Hematopoietic multipotent progenitor cell treated with erythropoietin and hydrocortisone succinate and interleukin-3 and kit ligand, for 4 days (in vitro differentiated cells): Measurements from ENCODE around the gene CTNNBL1.
A peak's percentile ranks its signal among the peaks of the same experiment; 100 is the strongest.
"Not testable (repeated sequence)": the region's sequence is repeated elsewhere in the genome, so short reads cannot be mapped to it uniquely, and the experiment has no call there.

ENCODE experiments used
- DNase-seq: peaks from one replicate; pipeline ENCODE4 v3.0.0-alpha.2; 2015

Gene CTNNBL1, protein sequence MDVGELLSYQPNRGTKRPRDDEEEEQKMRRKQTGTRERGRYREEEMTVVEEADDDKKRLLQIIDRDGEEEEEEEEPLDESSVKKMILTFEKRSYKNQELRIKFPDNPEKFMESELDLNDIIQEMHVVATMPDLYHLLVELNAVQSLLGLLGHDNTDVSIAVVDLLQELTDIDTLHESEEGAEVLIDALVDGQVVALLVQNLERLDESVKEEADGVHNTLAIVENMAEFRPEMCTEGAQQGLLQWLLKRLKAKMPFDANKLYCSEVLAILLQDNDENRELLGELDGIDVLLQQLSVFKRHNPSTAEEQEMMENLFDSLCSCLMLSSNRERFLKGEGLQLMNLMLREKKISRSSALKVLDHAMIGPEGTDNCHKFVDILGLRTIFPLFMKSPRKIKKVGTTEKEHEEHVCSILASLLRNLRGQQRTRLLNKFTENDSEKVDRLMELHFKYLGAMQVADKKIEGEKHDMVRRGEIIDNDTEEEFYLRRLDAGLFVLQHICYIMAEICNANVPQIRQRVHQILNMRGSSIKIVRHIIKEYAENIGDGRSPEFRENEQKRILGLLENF

GRCh38 chr20:37693635-37694626, at the start of gene CTNNBL1:
CTNNBL1 (plus strand) TSS chr20:37694030; CDS start chr20:37694123, 93 bp downstream.
- DNase-seq = peak; percentile 99

DNA sequence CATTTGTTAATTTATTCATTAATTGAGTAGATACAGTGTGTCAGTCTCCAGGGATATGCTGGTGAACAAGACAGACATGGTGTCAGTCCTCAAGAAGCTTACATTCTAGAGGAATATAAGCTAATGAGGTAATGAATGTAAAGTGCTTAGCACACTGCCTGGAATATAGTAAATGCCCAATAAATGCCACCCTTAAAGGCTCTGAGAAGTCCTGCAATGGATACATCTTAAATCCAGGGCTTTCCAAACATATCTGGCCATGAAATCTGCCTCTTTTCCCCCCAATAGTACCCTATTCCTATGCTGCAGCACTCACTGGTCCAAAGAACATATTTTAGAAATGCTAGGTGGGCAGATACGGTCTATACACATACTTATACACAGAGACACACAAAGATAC, 49.2 kb upstream of the CTNNBL1 start:
- DNase-seq = no peak

- DNase-seq = no peak
These were observed 45.9 kb upstream of the CTNNBL1 start for GRCh38 chr20:37647946-37648345.

GRCh38 chr20:37649017-37649416, 44.8 kb upstream of the CTNNBL1 start:
- no peak for DNase-seq

GRCh38 chr20:37649676-37650370, 44.0 kb upstream of the CTNNBL1 start:
- no peak for DNase-seq

GRCh38 chr20:37650661-37651060, 43.2 kb upstream of the CTNNBL1 start:
- no peak for DNase-seq

DNA sequence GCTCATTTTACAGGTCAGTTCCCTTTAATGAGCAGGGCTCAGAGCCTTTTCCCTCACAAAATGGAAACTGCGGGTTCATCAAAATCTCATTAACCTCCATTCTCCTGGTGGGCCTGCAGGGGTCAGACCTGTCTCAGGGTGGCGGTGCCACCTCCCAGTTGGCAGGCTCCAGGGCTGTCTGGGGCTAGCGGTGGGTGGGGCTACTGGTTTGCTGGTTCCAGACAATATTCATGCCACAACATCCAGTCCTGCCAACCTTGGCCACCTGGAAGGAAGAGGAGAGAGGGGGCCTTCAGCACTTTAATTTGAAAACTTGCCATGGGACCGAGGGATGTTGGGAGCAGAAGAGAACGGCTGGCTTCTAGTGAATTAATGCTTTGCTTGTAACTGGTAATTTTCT, 41.9 kb upstream of the CTNNBL1 start:
- peak; percentile 91 for DNase-seq

- DNase-seq = no peak
These were observed 36.9 kb upstream of the CTNNBL1 start for GRCh38 chr20:37656945-37657344.

DNA sequence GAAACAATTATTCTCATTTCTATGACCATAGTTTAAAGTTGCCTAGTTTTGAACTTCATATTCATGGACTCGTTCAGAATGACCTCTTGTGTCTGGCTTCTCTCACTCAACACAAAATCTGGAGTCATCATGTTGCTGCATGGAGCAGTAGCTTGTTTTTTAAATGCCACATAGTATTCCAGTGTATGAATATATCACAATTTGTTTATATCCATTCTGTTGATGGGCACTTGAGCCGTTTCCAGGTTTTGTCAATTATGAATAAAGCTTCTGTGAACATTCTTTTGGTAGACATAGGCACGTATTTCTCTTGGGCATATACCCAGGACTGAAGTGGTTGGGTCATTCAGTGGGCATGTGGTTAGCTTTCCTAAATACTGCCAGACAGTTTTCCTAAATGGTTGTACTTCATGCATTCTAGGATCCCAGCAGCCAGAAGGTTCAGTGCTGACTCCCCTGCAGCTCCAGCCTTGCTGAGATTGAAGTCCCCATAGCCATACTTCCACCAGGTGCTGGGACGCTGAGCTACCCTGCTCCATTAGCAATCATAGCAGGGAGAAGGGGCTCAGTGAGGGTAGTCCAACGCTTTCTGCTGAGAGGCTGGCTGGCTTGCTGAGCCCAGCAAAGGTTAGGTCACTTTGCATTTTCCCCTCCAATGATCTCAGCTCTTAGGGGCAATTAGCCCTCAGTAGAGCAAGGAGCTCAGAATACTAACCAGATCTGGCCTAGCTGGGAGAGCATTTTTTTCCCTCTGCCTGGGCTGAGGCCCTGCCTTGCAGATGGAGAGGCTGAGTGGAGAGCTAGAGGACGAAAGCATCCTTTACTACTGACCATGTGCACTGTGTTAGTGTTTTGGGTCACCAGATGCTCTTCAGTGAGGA, 35.7 kb upstream of the CTNNBL1 start:
- DNase-seq = no peak

GRCh38 chr20:37661519-37661918, 32.3 kb upstream of the CTNNBL1 start:
- no peak for DNase-seq

DNA sequence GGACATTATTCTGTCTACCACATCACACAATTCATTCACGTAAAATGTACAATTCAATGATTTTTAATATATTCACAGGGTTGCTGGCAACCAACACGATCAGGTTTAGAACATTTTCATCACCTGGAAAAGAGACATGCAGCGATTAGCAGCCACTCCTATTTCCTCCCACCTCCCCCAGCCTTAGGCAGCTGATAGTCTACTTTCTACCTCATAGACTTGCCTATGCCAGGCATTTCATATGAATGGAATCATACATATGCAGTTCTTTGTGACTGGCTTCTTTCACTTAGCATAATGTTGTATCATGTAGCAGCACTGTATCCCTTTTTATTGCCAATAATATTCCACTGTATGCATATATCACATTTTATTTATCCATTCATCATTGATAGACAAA, 31.5 kb upstream of the CTNNBL1 start:
- DNase-seq = no peak

DNA sequence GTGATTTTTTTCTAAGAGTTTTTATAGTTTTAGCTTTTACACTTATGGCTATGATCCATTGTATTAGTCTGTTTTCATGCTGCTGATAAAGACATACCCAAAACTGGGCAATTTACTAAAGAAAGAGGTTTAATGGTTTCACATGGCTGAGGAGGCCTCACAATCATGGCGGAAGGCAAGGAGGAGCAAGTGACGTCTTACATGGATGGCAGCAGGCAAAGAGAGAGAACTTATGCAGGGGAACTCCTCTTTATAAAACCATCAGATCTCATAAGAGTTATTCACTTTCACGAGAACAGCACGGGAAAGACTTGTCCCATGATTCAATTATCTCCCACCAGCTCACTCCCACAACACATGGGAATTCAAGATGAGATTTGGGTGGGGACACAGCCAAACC, 29.2 kb upstream of the CTNNBL1 start:
- DNase-seq = not testable (repeated sequence)

DNA sequence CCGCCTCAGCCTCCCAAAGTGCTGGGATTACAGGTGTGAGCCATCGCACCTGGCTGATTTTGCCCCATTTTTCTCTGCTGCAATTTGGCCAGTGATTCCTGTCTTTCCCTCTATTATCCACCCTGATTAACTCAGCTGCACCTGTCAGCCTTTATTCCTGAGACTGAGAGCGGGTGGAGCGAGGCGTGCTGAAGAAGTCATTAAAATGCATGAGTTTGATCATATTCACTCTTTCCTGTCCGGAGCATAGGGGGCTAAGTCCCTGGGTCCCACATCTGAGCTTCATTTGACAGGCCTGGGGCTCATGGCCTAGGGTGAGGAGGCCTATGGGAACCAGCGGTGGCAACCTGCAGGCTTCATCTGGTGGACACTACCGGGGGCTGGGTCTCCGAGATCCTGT, 25.7 kb upstream of the CTNNBL1 start:
- DNase-seq = no peak

DNA sequence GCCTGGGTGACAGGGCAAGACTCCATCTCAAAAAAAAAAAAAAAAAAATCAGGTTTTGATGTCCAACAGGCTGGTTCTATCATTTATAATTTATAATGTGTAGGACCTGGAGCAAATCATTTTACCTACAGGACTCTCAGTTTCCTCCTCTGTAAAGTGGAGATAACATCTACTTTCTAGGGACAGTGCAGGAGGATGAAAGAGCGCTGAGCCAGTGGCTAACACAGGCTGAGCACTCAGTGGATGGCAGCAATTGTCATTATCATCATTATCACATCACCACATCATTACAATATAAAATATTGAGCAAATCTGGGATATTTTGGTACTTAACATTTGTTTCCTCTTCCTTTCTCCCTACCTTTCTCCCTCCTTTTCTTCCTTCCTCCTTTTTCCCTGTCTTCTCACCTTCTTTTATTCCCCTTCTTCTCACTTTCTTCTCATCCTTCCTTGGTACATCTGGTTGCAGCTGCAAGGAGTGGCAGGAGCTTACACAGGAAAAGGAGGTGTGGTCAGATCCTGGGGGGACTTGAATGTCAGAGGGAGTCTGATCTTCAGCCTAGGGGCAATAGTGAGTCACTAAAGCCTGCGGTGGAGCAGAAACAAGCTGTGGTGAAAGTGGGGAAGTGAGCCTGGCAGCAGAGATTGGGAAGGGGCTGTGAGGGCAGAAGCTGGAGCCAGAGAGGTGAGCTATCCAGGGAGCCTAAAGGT, 24.6 kb upstream of the CTNNBL1 start:
- peak; percentile 78 for DNase-seq

GRCh38 chr20:37669773-37670236, 24.0 kb upstream of the CTNNBL1 start:
- no peak for DNase-seq

- no peak for DNase-seq
These were observed 23.5 kb upstream of the CTNNBL1 start for GRCh38 chr20:37670351-37670791.

DNA sequence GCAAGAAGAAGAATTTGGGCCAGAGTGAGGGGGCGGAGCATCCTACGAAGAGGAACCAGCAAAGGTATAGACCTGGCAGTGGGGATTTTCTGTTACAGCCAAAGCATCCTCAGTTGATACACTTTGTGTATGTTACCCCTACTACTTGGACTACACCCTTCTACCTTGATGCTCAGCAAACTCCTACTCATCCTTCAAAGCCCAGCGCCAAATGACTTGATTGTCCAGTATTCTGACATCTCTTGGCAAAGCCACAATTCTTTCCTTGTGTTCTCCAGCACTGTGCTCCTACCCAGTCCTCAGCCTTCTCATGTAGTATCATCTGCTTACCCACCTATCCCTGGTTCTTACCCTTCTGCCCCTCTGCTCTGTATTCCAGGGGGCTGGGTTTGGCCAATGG, 21.7 kb upstream of the CTNNBL1 start:
- no peak for DNase-seq

- DNase-seq = no peak
These were observed 20.4 kb upstream of the CTNNBL1 start for GRCh38 chr20:37673444-37673843.

DNA sequence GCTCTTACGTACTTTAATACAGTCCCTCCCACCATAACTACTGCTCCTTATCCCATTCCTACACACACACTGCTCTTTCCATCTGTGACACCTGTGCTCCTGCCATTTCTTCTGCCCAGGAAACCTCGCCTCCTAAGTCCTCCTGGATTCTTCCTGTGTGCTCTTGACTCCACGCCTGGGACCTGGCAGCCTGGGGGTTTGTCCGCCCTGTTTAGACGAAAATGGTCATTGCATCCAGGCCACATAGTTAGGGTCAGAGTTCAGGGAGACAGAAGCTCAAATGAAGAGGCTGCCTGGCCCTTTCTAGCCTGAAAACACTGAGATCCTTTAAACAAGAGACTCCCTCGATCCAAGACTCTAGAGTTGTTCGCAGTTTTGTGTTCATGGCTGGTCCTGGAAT, 17.4 kb upstream of the CTNNBL1 start:
- DNase-seq = no peak

DNA sequence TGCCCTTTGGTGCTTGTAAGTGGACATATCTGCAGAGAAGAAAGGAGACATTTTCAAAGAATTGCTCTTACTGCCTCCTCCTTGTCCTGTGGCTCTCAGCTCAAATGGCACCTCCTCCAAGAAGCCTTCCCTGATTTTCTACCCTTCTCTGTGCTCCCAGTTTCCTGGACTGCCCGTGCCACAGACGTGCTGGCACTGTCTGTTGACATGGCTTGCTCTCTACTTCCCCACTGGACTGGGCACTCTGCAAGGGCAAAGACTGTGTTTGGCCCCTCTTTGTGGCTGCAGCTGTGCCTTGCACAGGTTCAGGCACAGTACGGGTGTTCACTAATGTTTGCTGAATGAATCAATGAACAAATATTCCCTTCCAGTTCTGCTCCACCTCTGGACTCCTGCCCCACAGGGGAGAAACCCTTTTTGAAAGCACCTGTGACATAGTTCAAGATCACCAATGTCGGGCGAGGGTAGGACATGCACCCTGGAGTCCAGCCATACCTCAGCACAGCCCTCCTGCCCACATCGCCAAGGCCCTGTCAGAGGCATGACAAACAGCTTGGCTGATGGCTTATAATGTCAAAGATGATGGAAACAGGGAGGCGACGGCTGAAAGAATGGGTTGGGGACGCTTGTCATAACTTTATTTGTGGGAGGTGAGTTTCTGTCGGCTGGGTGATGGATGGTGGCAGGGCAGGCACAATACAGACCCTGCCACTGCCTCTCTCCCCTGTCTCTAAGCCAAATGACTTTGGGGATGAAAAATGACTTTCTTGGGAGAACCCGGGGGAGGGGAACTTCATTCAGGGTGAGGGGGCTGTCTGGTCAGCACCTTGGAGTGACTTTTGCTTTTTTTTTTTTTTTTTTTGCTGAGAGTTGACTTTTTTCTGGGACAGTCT, 15.6 kb upstream of the CTNNBL1 start:
- DNase-seq = no peak
